Measurements from ENCODE around the gene B4GALT6.

Gene B4GALT6

DNA sequence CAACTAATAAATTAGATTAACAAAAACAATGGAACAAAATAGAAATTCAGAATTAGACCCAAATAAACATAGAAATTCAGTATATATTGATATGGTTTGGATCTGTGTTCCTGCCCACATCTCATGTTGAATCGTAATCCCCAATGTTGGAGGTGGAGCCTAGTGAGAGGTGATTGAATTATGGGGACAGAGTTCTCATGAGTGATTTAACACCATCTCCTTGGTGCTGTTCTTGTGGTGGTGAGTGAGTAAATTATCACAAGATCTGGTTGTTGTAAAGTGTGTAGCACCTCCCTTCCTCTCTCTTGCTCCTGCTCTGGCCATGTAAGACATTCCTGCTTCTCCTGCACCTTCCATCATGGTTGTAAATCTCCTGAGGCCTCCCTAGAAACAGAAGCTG lies 16.6 kb upstream of the B4GALT6 start:
- Histone ChIP-seq H3K36me3 (ENCODE audit: control insufficient read depth, insufficient read depth, low read length) (no peaks in the 10 kb centered on the region), H3K4me3 (replicated peaks; ENCODE audit: low read depth, low read length) (no peak overlapping the region), H3K27me3 (replicated peaks; ENCODE audit: control insufficient read depth, insufficient read depth, low read length) (no peaks in the 10 kb centered on the region)
- no peak for DNase-seq (ENCODE audit: extremely low read depth, insufficient read length)
- TF ChIP-seq, protein P1, sequence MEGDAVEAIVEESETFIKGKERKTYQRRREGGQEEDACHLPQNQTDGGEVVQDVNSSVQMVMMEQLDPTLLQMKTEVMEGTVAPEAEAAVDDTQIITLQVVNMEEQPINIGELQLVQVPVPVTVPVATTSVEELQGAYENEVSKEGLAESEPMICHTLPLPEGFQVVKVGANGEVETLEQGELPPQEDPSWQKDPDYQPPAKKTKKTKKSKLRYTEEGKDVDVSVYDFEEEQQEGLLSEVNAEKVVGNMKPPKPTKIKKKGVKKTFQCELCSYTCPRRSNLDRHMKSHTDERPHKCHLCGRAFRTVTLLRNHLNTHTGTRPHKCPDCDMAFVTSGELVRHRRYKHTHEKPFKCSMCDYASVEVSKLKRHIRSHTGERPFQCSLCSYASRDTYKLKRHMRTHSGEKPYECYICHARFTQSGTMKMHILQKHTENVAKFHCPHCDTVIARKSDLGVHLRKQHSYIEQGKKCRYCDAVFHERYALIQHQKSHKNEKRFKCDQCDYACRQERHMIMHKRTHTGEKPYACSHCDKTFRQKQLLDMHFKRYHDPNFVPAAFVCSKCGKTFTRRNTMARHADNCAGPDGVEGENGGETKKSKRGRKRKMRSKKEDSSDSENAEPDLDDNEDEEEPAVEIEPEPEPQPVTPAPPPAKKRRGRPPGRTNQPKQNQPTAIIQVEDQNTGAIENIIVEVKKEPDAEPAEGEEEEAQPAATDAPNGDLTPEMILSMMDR (IDR thresholded peaks at IDR 0.05; ENCODE audit: insufficient read depth, low read length, poor library complexity, severe bottlenecking), result no peak

DNA sequence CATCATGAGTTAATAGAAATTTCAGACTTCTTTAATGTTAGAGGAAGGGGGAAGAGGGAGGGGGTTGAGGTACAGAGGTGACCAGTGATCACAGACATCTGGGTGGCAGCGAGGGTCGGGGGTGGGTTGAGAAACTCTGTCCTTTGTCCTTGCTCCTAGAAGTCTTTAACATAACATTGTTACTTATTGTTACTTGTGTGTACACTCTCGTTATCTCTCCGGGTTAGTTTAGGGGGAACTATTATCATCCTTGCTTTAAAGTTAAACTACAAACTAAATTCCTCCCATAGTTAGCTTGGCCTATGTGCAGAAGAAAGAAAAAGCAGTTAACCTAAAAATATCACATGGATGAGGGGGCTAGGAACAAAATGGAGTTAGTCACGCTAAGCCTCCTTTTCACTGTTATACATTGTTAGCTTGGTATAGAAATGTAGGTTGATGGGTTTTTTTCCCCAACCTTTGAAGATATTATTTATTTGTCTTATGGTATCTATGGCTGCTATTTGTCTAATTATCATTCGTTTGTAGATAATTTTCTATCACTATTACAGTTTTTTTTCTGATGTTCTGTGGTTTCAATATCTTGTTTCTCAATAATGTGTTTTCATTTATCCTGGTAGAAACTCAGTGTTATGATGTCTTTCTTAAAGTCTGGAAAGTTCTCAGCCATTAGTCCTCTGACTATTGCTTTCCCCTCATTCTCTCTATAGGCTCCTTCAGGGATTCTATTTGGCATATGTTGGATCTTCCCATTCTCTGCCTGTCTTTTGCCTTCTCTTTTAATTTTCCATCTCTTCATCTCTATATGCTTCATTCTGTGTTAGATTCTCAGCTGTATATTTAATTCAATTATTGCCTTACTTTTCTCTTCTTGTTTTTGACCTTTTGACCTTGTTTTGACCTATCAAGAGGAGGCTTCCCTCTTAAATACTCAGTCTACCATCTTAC lies 13.2 kb upstream of the B4GALT6 start:
- TF ChIP-seq, protein P1 (IDR thresholded peaks at IDR 0.05; ENCODE audit: insufficient read depth, low read length, poor library complexity, severe bottlenecking), result no peak
- DNase-seq (ENCODE audit: extremely low read depth, insufficient read length), result no peak

GRCh38 chr18:31695989-31696388 lies 11.6 kb upstream of the B4GALT6 start:
- no peaks in the 10 kb centered on the region for H3K36me3 ChIP-seq (ENCODE audit: control insufficient read depth, insufficient read depth, low read length)
- TF ChIP-seq, protein P1 (IDR thresholded peaks at IDR 0.05; ENCODE audit: insufficient read depth, low read length, poor library complexity, severe bottlenecking), result no peak
- DNase-seq (ENCODE audit: extremely low read depth, insufficient read length), result no peak

More for the DNA sequence above, 13.2 kb upstream of the B4GALT6 start:
- no peaks in the 10 kb centered on the region for H3K27me3 ChIP-seq (replicated peaks; ENCODE audit: control insufficient read depth, insufficient read depth, low read length)
- no peaks in the 10 kb centered on the region for H3K36me3 ChIP-seq (ENCODE audit: control insufficient read depth, insufficient read depth, low read length)
- H3K4me3 ChIP-seq (replicated peaks; ENCODE audit: low read depth, low read length), result no peak overlapping the region

DNA sequence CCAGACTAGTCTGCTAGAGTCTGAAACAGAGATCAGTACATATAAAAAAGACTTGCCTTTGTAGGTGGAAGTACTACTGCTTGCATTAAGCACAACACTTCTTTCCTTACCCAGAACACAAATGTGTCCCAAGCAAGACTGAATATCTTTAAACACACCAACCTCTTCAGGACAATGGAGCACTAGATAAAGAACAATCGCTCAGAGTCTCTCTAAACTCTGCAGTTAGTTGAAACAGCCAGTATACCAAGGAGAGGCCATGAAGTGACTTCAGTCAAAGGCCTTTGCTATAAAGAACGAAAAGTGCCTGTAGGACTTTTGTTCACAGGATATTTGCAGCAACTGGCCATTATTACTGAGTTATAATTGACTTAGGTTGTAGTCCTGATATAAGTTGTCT lies 9.9 kb upstream of the B4GALT6 start:
- Histone ChIP-seq H3K27me3 (replicated peaks; ENCODE audit: control insufficient read depth, insufficient read depth, low read length) (no peaks in the 10 kb centered on the region), H3K4me3 (replicated peaks; ENCODE audit: low read depth, low read length) (no peak overlapping the region), H3K36me3 (ENCODE audit: control insufficient read depth, insufficient read depth, low read length) (no peaks in the 10 kb centered on the region)
- TF ChIP-seq, protein P1 (IDR thresholded peaks at IDR 0.05; ENCODE audit: insufficient read depth, low read length, poor library complexity, severe bottlenecking), result no peak
- DNase-seq (ENCODE audit: extremely low read depth, insufficient read length), result no peak

More at GRCh38 chr18:31695989-31696388, 11.6 kb upstream of the B4GALT6 start:
- Histone ChIP-seq H3K4me3 (replicated peaks; ENCODE audit: low read depth, low read length) (no peak overlapping the region), H3K27me3 (replicated peaks; ENCODE audit: control insufficient read depth, insufficient read depth, low read length) (no peaks in the 10 kb centered on the region)

DNA sequence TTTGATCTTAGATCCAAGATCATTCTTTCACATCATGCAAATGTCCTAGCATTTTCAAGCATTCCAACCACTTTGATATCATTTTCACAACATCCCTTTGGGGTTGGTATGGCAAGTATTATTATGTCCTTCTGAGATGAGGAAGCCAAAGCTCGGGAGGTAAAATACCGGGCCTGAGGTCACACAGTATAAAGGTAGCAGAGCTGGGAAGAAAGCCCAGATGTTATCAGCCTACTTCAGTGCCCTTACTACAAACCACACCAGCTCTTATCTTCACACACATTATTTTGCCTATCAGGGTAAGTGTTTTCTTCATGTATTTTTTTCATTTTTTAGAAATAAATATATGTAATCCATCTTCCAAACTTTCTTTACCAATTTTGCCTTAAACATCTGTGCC lies 4.2 kb upstream of the B4GALT6 start:
- TF ChIP-seq, protein P1 (IDR thresholded peaks at IDR 0.05; ENCODE audit: insufficient read depth, low read length, poor library complexity, severe bottlenecking), result no peak
- no peak for DNase-seq (ENCODE audit: extremely low read depth, insufficient read length)
- Histone ChIP-seq H3K27me3 (replicated peaks; ENCODE audit: control insufficient read depth, insufficient read depth, low read length) (no peaks in the 10 kb centered on the region), H3K36me3 (ENCODE audit: control insufficient read depth, insufficient read depth, low read length) (no peaks in the 10 kb centered on the region), H3K4me3 (replicated peaks; ENCODE audit: low read depth, low read length) (no peak overlapping the region)
